Adrenal gland (tissue), 12 donors: Measurements from ENCODE around the gene TMEM184A. TPM values are rescaled to one million over a fixed set of nuclear protein-coding genes. Genes with fewer than 3 reads are reported as not detected.

Source experiments
- DNase-seq, 7 donors: peaks; one replicate each; pipeline ENCODE4 v3.0.0-alpha.2; 2019 to 2020
- H3K27ac ChIP-seq, 5 donors: fragments of 200-600 bp; sonication (generic) in 4 of 5; 1 replicate in 3 of 5; 2 replicates in 2 of 5; pipeline versions ENCODE4 v1.5.1 to v1.8.0; 2016 to 2020; ENCODE audit warnings: mild to moderate bottlenecking in 1 of 5
- H3K27me3 ChIP-seq: fragments of 200-600 bp; 2 replicates; pipeline ENCODE4 v1.8.0; 2021
- H3K36me3 ChIP-seq, 2 donors: fragments of 200-600 bp; replicated peaks in 1 of 2; 1 replicate in 1 of 2; 2 replicates in 1 of 2; pipeline versions ENCODE4 v1.5.1 to v1.8.0; 2018 to 2022
- H3K4me1 ChIP-seq, 2 donors: fragments of 200-600 bp; replicated peaks in 1 of 2; 1 replicate in 1 of 2; 2 replicates in 1 of 2; pipeline versions ENCODE4 v1.5.1 to v1.8.0; 2018 to 2021
- H3K4me3 ChIP-seq, 4 donors: fragments of 200-600 bp; sonication (generic) in 3 of 4; one replicate each; pipeline ENCODE4 v1.5.1; 2016 to 2018
- H3K9me3 ChIP-seq, 3 donors: fragments of 200-600 bp; sonication (generic) in 1 of 3; replicated peaks in 1 of 3; 1 replicate in 2 of 3; 2 replicates in 1 of 3; pipeline versions ENCODE4 v1.5.1 to v1.8.0; 2016 to 2021
- CTCF ChIP-seq, 6 experiments: fragments of 450-650 bp in 4 of 6; fragments of 200-600 bp in 2 of 6; sonication (generic) in 1 of 6; IDR thresholded peaks; 1 replicate in 5 of 6; 2 replicates in 1 of 6; pipeline versions ENCODE4 v1.5.1 to v1.8.0; 2016 to 2021; ENCODE audit warnings: antibody characterized with exemption in 6 of 6, mild to moderate bottlenecking in 2 of 6, moderate library complexity in 1 of 6
- POLR2A ChIP-seq, 2 donors: fragments of 450-650 bp; IDR thresholded peaks; one replicate each; pipeline ENCODE4 v1.6.1; 2017; ENCODE audit warnings: antibody characterized with exemption in 2 of 2, mild to moderate bottlenecking in 2 of 2, moderate library complexity in 1 of 2
- WGBS, 4 donors: extraction: QIAGEN DNeasy Blood & Tissue Kit in 2 of 4; methylation state at CpG; one replicate each; pipeline versions ENCODE4 v1.1.5 to v1.1.7; 2013 to 2017; 5-methylcytosine and 5-hydroxymethylcytosine counted together
- intact Hi-C, 2 donors: fragments of 100-400 bp; cut with DNase I; formaldehyde crosslinking; loops; one replicate each; pipeline versions ENCODE4 v1.14.1 to v1.15.0; 2022 to 2023
- polyA plus RNA-seq, 3 donors: library from polyadenylated mRNA; stranded (reverse); fragments of 200-250 nt in 2 of 3; fragments of 350-450 nt in 1 of 3; fragmentation: Illumina TruSeq in 1 of 3; extraction: RNeasy Lipid Tissue Mini Kit (QIAGEN cat#74804) in 1 of 3; gene quantifications; one replicate each; pipeline ENCODE4 v1.2.3, GENCODE V29; 2013 to 2014
- total RNA-seq, 9 donors: library from RNA; depleted of rRNA in 4 of 9; stranded (reverse); fragments of >200 nt in 4 of 9; fragments of 120-200 nt in 1 of 9; fragmentation: NEBNext Ultra II Directional in 1 of 9; extraction: Animal tissue kit (Norgen Biotek cat#: 25700) in 1 of 9; gene quantifications; one replicate each; pipeline versions ENCODE4 v1.1.0 to v1.2.4, GENCODE V29; 2013 to 2023
- donor health status: healthy with polysubstance abuse.
- donor health status: Bipolar disorder and iron deficiency.
- donor health status: DM: yes; HTN: yes; CAD: no.
- donor health status: DM: no; HTN: no; CAD: no.
- donor health status: DM: no; HTN: no; CAD: no.
- donor health status: DM: yes; HTN: yes; CAD: no.

TMEM184A gene
- total and polyA plus RNA-seq, 12 donors, result 0.06 to 2.1 (median 0.79) TPM; not detected in 2

GRCh38 chr7:1552200-1552599 lies 3.8 kb downstream of the TMEM184A start:
- no peaks in the 10 kb centered on the region for H3K36me3 ChIP-seq
- intact Hi-C loops, result no loop called here

GRCh38 chr7:1550846-1551155 lies 5.2 kb downstream of the TMEM184A start:
- TF ChIP-seq POLR2A (IDR thresholded peaks at IDR 0.05) (no peak), CTCF (IDR thresholded peaks at IDR 0.05) (no peak)
- no peak overlapping the region for H3K27ac ChIP-seq
- H3K4me3 ChIP-seq, result no peak overlapping the region
- no peaks in the 10 kb centered on the region for H3K27me3 ChIP-seq
- H3K36me3 ChIP-seq, result no peaks in the 10 kb centered on the region
- 89 to 95% (median 92%) methylated on average over 11 to 17 of the region's 17 CpGs for WGBS, 4 donors
- no peaks in the 10 kb centered on the region for H3K9me3 ChIP-seq
- DNase-seq, result no peak
- peaks cover 0 to 4% of the 10 kb centered on the region in 2 donors for H3K4me1 ChIP-seq
- intact Hi-C loops, result no loop called here

More at GRCh38 chr7:1552200-1552599, 3.8 kb downstream of the TMEM184A start:
- peaks cover 0 to 8% of the 10 kb centered on the region in 2 donors for H3K4me1 ChIP-seq
- H3K9me3 ChIP-seq, result no peaks in the 10 kb centered on the region
- no peak for DNase-seq
- no peak overlapping the region for H3K27ac ChIP-seq
- no peak for TF ChIP-seq POLR2A (IDR thresholded peaks at IDR 0.05)
- TF ChIP-seq CTCF (IDR thresholded peaks at IDR 0.05), result no peak
- WGBS, 4 donors, result 75 to 84% (median 78%) methylated on average over 7 of the region's 7 CpGs
- H3K4me3 ChIP-seq, result no peak overlapping the region
- no peaks in the 10 kb centered on the region for H3K27me3 ChIP-seq

- TF ChIP-seq POLR2A (IDR thresholded peaks at IDR 0.05), result no peak
- TF ChIP-seq CTCF (IDR thresholded peaks at IDR 0.05), result no peak
- Histone ChIP-seq H3K27me3 (no peaks in the 10 kb centered on the region), H3K9me3 (no peaks in the 10 kb centered on the region), H3K27ac (no peak overlapping the region), H3K4me3 (no peak overlapping the region), H3K36me3 (no peaks in the 10 kb centered on the region), H3K4me1 (no peaks in the 10 kb centered on the region)
- DNase-seq, result peak in 1 of 7 donors; percentile 6
- intact Hi-C loops, result no loop called here
- 83 to 89% (median 87%) methylated on average over 13 to 42 of the region's 42 CpGs for WGBS, 4 donors
Observed at GRCh38 chr7:1550005-1550845, 5.8 kb downstream of the TMEM184A start.

GRCh38 chr7:1549357-1550004 lies 6.5 kb downstream of the TMEM184A start:
- no peak overlapping the region for H3K27ac ChIP-seq
- no peaks in the 10 kb centered on the region for H3K9me3 ChIP-seq
- TF ChIP-seq POLR2A (IDR thresholded peaks at IDR 0.05) (no peak), CTCF (IDR thresholded peaks at IDR 0.05) (no peak)
- no peak overlapping the region for H3K4me3 ChIP-seq
- intact Hi-C loops, result no loop called here
- DNase-seq, result peak in 1 of 7 donors; percentile 4
- H3K36me3 ChIP-seq, result no peaks in the 10 kb centered on the region
- no peaks in the 10 kb centered on the region for H3K4me1 ChIP-seq
- 86 to 90% (median 86%) methylated on average over 7 to 27 of the region's 27 CpGs for WGBS, 4 donors
- H3K27me3 ChIP-seq, result no peaks in the 10 kb centered on the region
